T-helper 2 cell (primary cell): Measurements from ENCODE around the gene SLIT3.

Experiments used
- DNase-seq, 5 experiments: peaks; one replicate each; pipeline versions ENCODE4 v3.0.0 to v3.0.0-alpha.2; 2012 to 2022

The SLIT3 gene

GRCh38 chr5:168813184-168813968 lies 487.6 kb downstream of the SLIT3 start:
- DNase-seq: peak in 1 of 5 experiments; percentile 19

- no peak for DNase-seq
These were observed 490.3 kb downstream of the SLIT3 start for GRCh38 chr5:168810641-168811040.

GRCh38 chr5:168809218-168809617 lies 491.7 kb downstream of the SLIT3 start:
- no peak for DNase-seq

- DNase-seq: no peak
These were observed 492.8 kb downstream of the SLIT3 start for GRCh38 chr5:168808051-168808616.

- DNase-seq: no peak
These were observed 493.7 kb downstream of the SLIT3 start for GRCh38 chr5:168807287-168807686.

- DNase-seq: no peak
These were observed 497.4 kb downstream of the SLIT3 start for GRCh38 chr5:168803541-168803940.

- DNase-seq: peak in 1 of 5 experiments; percentile 81
These were observed 498.6 kb downstream of the SLIT3 start for GRCh38 chr5:168802337-168802736.

GRCh38 chr5:168801567-168801966 lies 499.4 kb downstream of the SLIT3 start:
- DNase-seq: no peak

GRCh38 chr5:168800701-168801100 lies 500.2 kb downstream of the SLIT3 start:
- no peak for DNase-seq

GRCh38 chr5:168798065-168799023 lies 502.6 kb downstream of the SLIT3 start:
- peak in 1 of 5 experiments; percentile 66 for DNase-seq

GRCh38 chr5:168796593-168797580 lies 504.1 kb downstream of the SLIT3 start:
- DNase-seq: no peak

GRCh38 chr5:168796000-168796399 lies 504.9 kb downstream of the SLIT3 start:
- DNase-seq: no peak

GRCh38 chr5:168793841-168794837 lies 506.8 kb downstream of the SLIT3 start:
- no peak for DNase-seq

- no peak for DNase-seq
These were observed 508.3 kb downstream of the SLIT3 start for GRCh38 chr5:168792678-168793077.

GRCh38 chr5:168790671-168791250 lies 510.2 kb downstream of the SLIT3 start:
- DNase-seq: no peak

GRCh38 chr5:168790002-168790635 lies 510.8 kb downstream of the SLIT3 start:
- no peak for DNase-seq

- no peak for DNase-seq
These were observed 512.2 kb downstream of the SLIT3 start for GRCh38 chr5:168788786-168789185.

- no peak for DNase-seq
These were observed 512.8 kb downstream of the SLIT3 start for GRCh38 chr5:168788107-168788506.

GRCh38 chr5:168786147-168786546 lies 514.8 kb downstream of the SLIT3 start:
- no peak for DNase-seq

- DNase-seq: no peak
These were observed 516.5 kb downstream of the SLIT3 start for GRCh38 chr5:168784454-168784853.
